Prostate gland (tissue), 2 donors: Measurements from ENCODE around the gene TMEM132A. TPM values are rescaled to one million over a fixed set of nuclear protein-coding genes. Genes with fewer than 3 reads are reported as not detected.

ENCODE experiments used
- DNase-seq: peaks from one replicate; pipeline ENCODE4 v3.0.0-alpha.2; 2019; ENCODE audit warnings: low spot score
- H3K27ac ChIP-seq, 2 donors: fragments of 200-600 bp; sonication (generic); 2 replicates each; pipeline ENCODE4 v1.5.1; 2017 to 2019
- H3K27me3 ChIP-seq: fragments of 200-600 bp; sonication (generic); replicated peaks from 2 replicates; pipeline ENCODE4 v1.5.1; 2019; ENCODE audit not compliant: insufficient read depth
- H3K36me3 ChIP-seq, 2 donors: fragments of 200-600 bp; sonication (generic); 1 replicate in 1 of 2; 2 replicates in 1 of 2; pipeline versions ENCODE4 v1.5.1 to v1.8.1; 2017 to 2019
- H3K4me1 ChIP-seq: fragments of 200-600 bp; sonication (generic); replicated peaks from 2 replicates; pipeline ENCODE4 v1.5.1; 2019
- H3K4me3 ChIP-seq, 2 donors: fragments of 200-600 bp; sonication (generic); 2 replicates each; pipeline ENCODE4 v1.5.1; 2017 to 2019
- H3K9me3 ChIP-seq: fragments of 200-600 bp; sonication (generic); 2 replicates; pipeline ENCODE4 v1.5.1; 2017
- POLR2A ChIP-seq: fragments of 450-650 bp; IDR thresholded peaks from one replicate; pipeline ENCODE4 v1.6.1; 2016; ENCODE audit warnings: antibody characterized with exemption, mild to moderate bottlenecking
- POLR2AphosphoS5 ChIP-seq: sonication (generic); formaldehyde crosslinking; IDR thresholded peaks from one replicate; pipeline ENCODE4 v1.6.1; 2017; ENCODE audit warnings: antibody characterized with exemption
- WGBS: methylation state at CpG from one replicate; pipeline ENCODE4 v1.1.5; 2018; 5-methylcytosine and 5-hydroxymethylcytosine counted together
- intact Hi-C: fragments of 100-400 bp; cut with DNase I; formaldehyde crosslinking; loops from one replicate; pipeline ENCODE4 v1.14.2; 2022
- total RNA-seq, 2 donors: library from RNA; depleted of rRNA; stranded (reverse); fragments of >200 nt; gene quantifications; one replicate each; pipeline ENCODE4 v1.1.0, GENCODE V29; 2016
- TF ChIP-seq, protein P1 (sequence below), 4 experiments: fragments of 200-600 bp in 2 of 4; fragments of 450-650 bp in 2 of 4; sonication (generic) in 2 of 4; IDR thresholded peaks; 1 replicate in 3 of 4; 2 replicates in 1 of 4; pipeline ENCODE4 v1.5.1; 2016 to 2019; ENCODE audit warnings: antibody characterized with exemption in 4 of 4, mild to moderate bottlenecking in 2 of 4, moderate library complexity in 2 of 4

The TMEM132A gene
- total RNA-seq, 2 donors from 2014 or later, result 18.7 to 44.5 TPM

DNA sequence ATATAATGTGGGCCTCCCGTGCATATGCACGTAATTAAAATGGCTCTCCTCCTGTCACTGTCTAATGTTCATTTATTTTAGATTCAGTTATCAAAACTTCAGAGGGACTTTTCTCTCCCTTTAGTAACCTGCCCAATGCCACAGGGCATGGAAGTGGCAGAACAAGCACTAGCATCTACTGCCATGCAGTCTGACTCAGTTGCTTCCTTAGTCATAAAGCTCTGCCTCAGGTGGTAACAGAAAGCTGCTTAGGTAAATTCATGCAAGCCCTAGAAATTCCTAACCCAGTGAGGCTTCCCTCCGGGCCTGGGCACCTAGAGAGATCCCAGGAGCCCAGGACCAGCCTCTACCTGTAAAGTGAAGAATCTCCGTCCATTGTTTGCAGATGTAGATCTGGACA, 26.8 kb upstream of the TMEM132A start:
- Histone ChIP-seq H3K9me3 (no peaks in the 10 kb centered on the region), H3K36me3 (peaks cover 21 to 34% of the 10 kb centered on the region in 2 donors), H3K4me3 (no peak overlapping the region), H3K4me1 (peaks cover 3% of the 10 kb centered on the region), H3K27me3 (no peaks in the 10 kb centered on the region), H3K27ac (no peak overlapping the region)
- intact Hi-C loops, result loop anchor here (5.0 kb wide), 1 partner anchor 120 kb away; no protein-coding TSS in a partner anchor
- DNase-seq, result no peak
- TF ChIP-seq, protein P1, sequence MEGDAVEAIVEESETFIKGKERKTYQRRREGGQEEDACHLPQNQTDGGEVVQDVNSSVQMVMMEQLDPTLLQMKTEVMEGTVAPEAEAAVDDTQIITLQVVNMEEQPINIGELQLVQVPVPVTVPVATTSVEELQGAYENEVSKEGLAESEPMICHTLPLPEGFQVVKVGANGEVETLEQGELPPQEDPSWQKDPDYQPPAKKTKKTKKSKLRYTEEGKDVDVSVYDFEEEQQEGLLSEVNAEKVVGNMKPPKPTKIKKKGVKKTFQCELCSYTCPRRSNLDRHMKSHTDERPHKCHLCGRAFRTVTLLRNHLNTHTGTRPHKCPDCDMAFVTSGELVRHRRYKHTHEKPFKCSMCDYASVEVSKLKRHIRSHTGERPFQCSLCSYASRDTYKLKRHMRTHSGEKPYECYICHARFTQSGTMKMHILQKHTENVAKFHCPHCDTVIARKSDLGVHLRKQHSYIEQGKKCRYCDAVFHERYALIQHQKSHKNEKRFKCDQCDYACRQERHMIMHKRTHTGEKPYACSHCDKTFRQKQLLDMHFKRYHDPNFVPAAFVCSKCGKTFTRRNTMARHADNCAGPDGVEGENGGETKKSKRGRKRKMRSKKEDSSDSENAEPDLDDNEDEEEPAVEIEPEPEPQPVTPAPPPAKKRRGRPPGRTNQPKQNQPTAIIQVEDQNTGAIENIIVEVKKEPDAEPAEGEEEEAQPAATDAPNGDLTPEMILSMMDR (IDR thresholded peaks at IDR 0.05), result no peak
- TF ChIP-seq POLR2A, result no peak
- no peak for TF ChIP-seq POLR2AphosphoS5
- WGBS, result 97% methylated on average over 4 of the region's 4 CpGs

DNA sequence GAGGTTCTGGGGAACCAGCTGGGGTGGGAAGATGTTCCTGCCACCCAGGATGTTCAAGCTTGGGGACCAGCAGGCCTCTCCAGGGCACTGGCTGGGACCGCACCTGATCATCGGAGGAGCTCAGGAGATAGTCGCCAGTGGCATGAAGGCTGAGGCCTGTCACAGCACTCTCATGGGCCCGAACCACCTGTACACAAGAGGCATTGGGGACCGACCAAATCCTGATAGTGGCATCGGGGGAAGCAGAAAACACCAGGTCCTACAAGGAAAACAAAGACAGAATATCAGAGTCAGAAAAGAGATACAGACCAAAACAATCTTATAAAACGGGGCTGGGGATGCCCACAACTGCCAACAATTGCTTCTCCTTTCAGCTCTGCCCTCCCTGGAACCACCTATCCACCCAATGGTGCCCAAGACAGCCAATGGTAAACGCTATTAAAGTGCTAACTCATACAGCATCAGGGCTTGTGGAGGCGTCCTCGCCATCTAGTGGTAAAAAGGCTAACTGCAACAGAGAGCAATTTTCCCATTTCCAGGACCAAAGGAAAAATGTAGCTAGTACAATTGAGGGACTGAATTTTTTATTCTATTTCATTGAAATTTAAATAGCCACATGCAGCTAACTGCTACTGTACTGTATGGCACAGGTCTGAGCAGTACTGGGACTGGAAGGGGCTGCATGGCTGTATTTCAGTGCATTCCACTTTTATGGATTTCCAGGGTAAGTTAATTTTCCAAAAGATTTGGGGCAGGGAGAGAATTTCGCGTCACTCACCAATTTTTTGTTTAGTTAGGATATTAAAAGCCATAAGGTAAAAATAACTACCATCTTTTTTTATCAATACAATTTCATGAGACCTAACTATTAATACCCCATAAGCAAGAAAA, 25.0 kb upstream of the TMEM132A start:
- peak; percentile 46 for DNase-seq
- intact Hi-C loops, result loop anchor here (1.0 to 5.0 kb wide), 2 partner anchors 68 to 122 kb away; no protein-coding TSS in a partner anchor
- no peaks in the 10 kb centered on the region for H3K4me1 ChIP-seq
- peaks cover 21 to 42% of the 10 kb centered on the region in 2 donors for H3K36me3 ChIP-seq
- TF ChIP-seq POLR2A, result no peak
- peak; percentile 55 for TF ChIP-seq POLR2AphosphoS5
- TF ChIP-seq, protein P1 (IDR thresholded peaks at IDR 0.05), result peak; percentile 67 to 88 (median 86)
- 62% methylated on average over 12 of the region's 12 CpGs for WGBS
- no peaks in the 10 kb centered on the region for H3K27me3 ChIP-seq
- H3K4me3 ChIP-seq, result no peak overlapping the region
- H3K9me3 ChIP-seq, result no peaks in the 10 kb centered on the region
- H3K27ac ChIP-seq, result peak overlapping the region in 1 of 2 donors; percentile 32

DNA sequence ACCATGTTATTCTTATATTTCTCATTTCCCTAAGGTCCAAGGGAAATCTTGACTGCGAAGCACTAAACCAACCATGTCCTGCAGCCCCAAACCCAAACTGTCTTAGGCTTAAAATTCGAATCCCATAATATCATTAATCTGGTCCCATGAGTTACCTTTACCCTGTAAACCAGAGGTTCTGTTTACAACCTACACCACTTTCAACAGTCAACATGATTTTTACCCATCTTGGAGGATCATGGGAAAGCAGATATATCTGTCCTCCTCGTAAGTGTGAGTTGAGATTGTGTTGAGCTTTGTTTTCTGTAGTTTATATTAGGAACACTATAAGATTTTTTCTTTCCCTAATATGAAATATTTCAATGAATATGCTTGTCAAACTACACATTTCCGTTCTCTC, 24.3 kb upstream of the TMEM132A start:
- Histone ChIP-seq H3K36me3 (peaks cover 21 to 42% of the 10 kb centered on the region in 2 donors), H3K4me3 (no peak overlapping the region), H3K4me1 (peaks cover 6% of the 10 kb centered on the region), H3K27ac (no peak overlapping the region), H3K27me3 (no peaks in the 10 kb centered on the region), H3K9me3 (no peaks in the 10 kb centered on the region)
- intact Hi-C loops, result loop anchor here (1.0 to 5.0 kb wide), 2 partner anchors 69 to 123 kb away; no protein-coding TSS in a partner anchor
- TF ChIP-seq, protein P1 (IDR thresholded peaks at IDR 0.05), result no peak
- TF ChIP-seq POLR2AphosphoS5, result no peak
- no peak for TF ChIP-seq POLR2A
- DNase-seq, result no peak
- WGBS, result 76% methylated on average over 4 of the region's 4 CpGs

DNA sequence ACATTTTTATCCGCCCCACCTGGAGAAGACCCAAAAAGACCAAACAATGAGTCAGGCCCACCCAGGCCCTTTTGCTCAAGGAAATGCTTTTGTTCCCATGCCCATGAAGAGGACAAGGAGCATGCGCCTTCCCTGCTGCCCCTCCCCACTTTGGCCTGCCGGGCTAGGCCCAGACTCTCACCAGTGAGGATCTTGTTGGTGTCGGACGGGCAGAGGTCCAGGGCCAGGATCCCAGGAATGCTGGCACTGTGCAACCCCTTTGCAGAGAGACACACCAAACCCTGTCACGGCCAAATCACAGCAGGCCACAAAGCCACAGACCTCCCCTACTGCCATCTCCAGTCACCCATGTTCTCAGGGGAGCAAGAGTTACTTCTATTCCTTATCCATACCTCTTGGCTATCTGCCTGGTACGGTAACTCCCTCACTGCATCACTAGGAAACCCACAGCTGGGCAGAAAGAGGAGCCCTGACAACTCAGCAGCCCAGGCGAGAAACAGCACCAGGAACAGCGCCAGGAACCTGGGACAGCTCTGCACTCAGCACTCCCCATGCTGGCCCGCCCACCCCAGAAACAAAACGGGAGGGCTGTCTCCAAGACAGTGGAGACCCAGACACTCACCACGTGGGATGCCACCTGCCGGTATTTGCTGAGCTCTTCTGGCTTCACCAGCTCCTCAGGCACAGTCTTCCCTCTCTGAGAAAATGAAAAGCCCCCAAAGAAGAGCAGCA, 23.4 kb upstream of the TMEM132A start:
- Histone ChIP-seq H3K4me1 (peaks cover 9% of the 10 kb centered on the region), H3K27ac (no peak overlapping the region), H3K27me3 (no peaks in the 10 kb centered on the region), H3K9me3 (no peaks in the 10 kb centered on the region), H3K4me3 (no peak overlapping the region), H3K36me3 (peaks cover 20 to 42% of the 10 kb centered on the region in 2 donors)
- DNase-seq, result no peak
- TF ChIP-seq POLR2A (no peak), POLR2AphosphoS5 (no peak)
- TF ChIP-seq, protein P1 (IDR thresholded peaks at IDR 0.05), result no peak
- intact Hi-C loops, result no loop called here
- WGBS, result 66% methylated on average over 13 of the region's 13 CpGs
